ENCODE data around the gene NCBP3.
"Not testable (repeated sequence)": the region's sequence is repeated elsewhere in the genome, so short reads cannot be mapped to it uniquely, and the experiment has no call there.

NCBP3 gene

DNA sequence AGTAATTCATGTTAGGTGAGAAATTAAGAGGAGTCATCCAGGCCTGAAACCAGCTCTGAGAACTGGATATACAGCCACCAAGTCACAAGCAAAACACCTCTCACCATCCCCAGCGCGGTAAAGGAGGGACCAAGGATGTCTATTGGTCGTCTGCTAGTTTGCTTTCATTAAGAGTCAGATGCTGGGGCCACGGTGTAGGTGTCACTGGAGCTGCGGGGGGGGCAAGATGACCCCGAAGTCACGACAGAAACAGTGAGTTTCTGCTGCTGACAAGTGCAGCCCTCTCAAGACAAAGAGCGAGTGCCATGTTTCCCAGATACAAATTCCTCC lies 790 bp downstream of the NCBP3 start:
- DNase-seq, result no peak
- Histone ChIP-seq H3K4me3 (ENCODE audit: low read depth, low read length) (peak overlapping the region; percentile 64), H3K27ac (peak overlapping the region; percentile 95)

GRCh38 chr17:3844556-3844955 lies 1.5 kb downstream of the NCBP3 start:
- peaks cover 48% of the 10 kb centered on the region for H3K36me3 ChIP-seq
- not testable (repeated sequence) for H3K27ac ChIP-seq; DNase-seq; H3K9me3 ChIP-seq (ENCODE audit: severe bottlenecking); H3K27me3 ChIP-seq (ENCODE audit: insufficient read depth, low read depth, severe bottlenecking); H3K4me3 ChIP-seq (ENCODE audit: low read depth, low read length)

More for the DNA sequence above, 790 bp downstream of the NCBP3 start:
- peaks cover 41% of the 10 kb centered on the region for H3K36me3 ChIP-seq
- H3K27me3 ChIP-seq (ENCODE audit: insufficient read depth, low read depth, severe bottlenecking), result no peaks in the 10 kb centered on the region
- no peaks in the 10 kb centered on the region for H3K9me3 ChIP-seq (ENCODE audit: severe bottlenecking)
- no peak for TF ChIP-seq CTCF (IDR thresholded peaks at IDR 0.05; ENCODE audit: low read depth, low read length)

GRCh38 chr17:3843935-3844516 lies 2.0 kb downstream of the NCBP3 start:
- H3K36me3 ChIP-seq, result peaks cover 53% of the 10 kb centered on the region
- TF ChIP-seq CTCF (IDR thresholded peaks at IDR 0.05; ENCODE audit: low read depth, low read length), result peak; percentile 77
- H3K27ac ChIP-seq, result no peak overlapping the region
- no peaks in the 10 kb centered on the region for H3K27me3 ChIP-seq (ENCODE audit: insufficient read depth, low read depth, severe bottlenecking)
- H3K9me3 ChIP-seq (ENCODE audit: severe bottlenecking), result no peaks in the 10 kb centered on the region
- no peak overlapping the region for H3K4me3 ChIP-seq (ENCODE audit: low read depth, low read length)
- peak; percentile 60 for DNase-seq

DNA sequence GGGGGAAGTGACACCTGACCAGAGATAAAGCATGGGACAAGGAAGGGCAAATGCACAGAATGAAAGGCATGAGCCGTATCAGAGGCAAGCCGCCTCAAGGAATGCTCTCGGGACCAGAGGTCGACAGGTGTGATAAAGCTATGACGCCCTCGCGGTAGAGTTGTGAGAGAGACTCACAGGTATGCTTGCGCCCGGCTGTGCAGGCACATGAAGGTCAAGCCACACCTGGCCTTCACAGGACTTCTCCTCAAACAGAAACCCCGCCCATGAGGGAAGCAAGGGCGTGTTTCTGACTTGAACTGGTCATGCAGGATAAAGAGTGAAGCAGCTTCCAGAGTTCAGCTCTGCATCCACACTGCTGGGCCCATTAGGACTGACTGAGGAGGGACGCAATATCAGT lies 7.8 kb downstream of the NCBP3 start:
- no peak overlapping the region for H3K27ac ChIP-seq
- DNase-seq, result no peak
- H3K4me3 ChIP-seq (ENCODE audit: low read depth, low read length), result no peak overlapping the region
- TF ChIP-seq CTCF (IDR thresholded peaks at IDR 0.05; ENCODE audit: low read depth, low read length), result no peak
- no peaks in the 10 kb centered on the region for H3K27me3 ChIP-seq (ENCODE audit: insufficient read depth, low read depth, severe bottlenecking)
- H3K9me3 ChIP-seq (ENCODE audit: severe bottlenecking), result no peaks in the 10 kb centered on the region
- H3K36me3 ChIP-seq, result peaks cover 85% of the 10 kb centered on the region

GRCh38 chr17:3836551-3836950 lies 9.5 kb downstream of the NCBP3 start:
- peaks cover 73% of the 10 kb centered on the region for H3K36me3 ChIP-seq
- H3K27ac ChIP-seq, result no peak overlapping the region
- H3K4me3 ChIP-seq (ENCODE audit: low read depth, low read length), result no peak overlapping the region
- H3K9me3 ChIP-seq (ENCODE audit: severe bottlenecking), result no peaks in the 10 kb centered on the region
- no peak for DNase-seq
- no peaks in the 10 kb centered on the region for H3K27me3 ChIP-seq (ENCODE audit: insufficient read depth, low read depth, severe bottlenecking)
- TF ChIP-seq CTCF (IDR thresholded peaks at IDR 0.05; ENCODE audit: low read depth, low read length), result no peak

GRCh38 chr17:3835410-3836229 lies 10.4 kb downstream of the NCBP3 start:
- no peaks in the 10 kb centered on the region for H3K27me3 ChIP-seq (ENCODE audit: insufficient read depth, low read depth, severe bottlenecking)
- no peak for DNase-seq
- H3K9me3 ChIP-seq (ENCODE audit: severe bottlenecking), result no peaks in the 10 kb centered on the region
- H3K4me3 ChIP-seq (ENCODE audit: low read depth, low read length), result no peak overlapping the region
- no peak for TF ChIP-seq CTCF (IDR thresholded peaks at IDR 0.05; ENCODE audit: low read depth, low read length)
- peaks cover 66% of the 10 kb centered on the region for H3K36me3 ChIP-seq
- H3K27ac ChIP-seq, result no peak overlapping the region; the same call in 1 of the 2 replicates

Measured in WERI-Rb-1 (cell line).